ENCODE results near the gene KAT5. TPM values are rescaled to one million over a fixed set of nuclear protein-coding genes. Genes with fewer than 3 reads are reported as not detected.

The KAT5 gene
- total and polyA plus RNA-seq, 4 donors, result 45.3 to 95.3 (median 79.3) TPM

GRCh38 chr11:65696802-65697552 lies 15.1 kb upstream of the KAT5 start:
- no peak overlapping the region for H3K9ac ChIP-seq (ENCODE audit: insufficient read depth in 1 of 2, low read length in 2 of 2)
- H3K4me1 ChIP-seq (ENCODE audit: control insufficient read depth in 5 of 5, insufficient read depth in 5 of 5, low read length in 5 of 5), result no peaks in the 10 kb centered on the region
- no peak overlapping the region for H3K27ac ChIP-seq (ENCODE audit: low read depth in 1 of 2, low read length in 1 of 2)
- H3K4me3 ChIP-seq, result no peak overlapping the region
- H3K9me3 ChIP-seq (ENCODE audit: control insufficient read depth in 4 of 4, insufficient read depth in 3 of 4, low read length in 3 of 4), result no peaks in the 10 kb centered on the region
- WGBS, 2 donors, result 84 to 97% methylated on average over 5 of the region's 5 CpGs
- no peak for TF ChIP-seq CTCF (IDR thresholded peaks at IDR 0.05; ENCODE audit: control extremely low read depth, extremely low read depth)
- DNase-seq, result no peak
- ATAC-seq (ENCODE audit: insufficient read depth, low FRiP score), result no peak
- H3K36me3 ChIP-seq (ENCODE audit: control insufficient read depth in 4 of 4, insufficient read depth in 4 of 4, low read length in 4 of 4), result no peaks in the 10 kb centered on the region
- H3K27me3 ChIP-seq (ENCODE audit: control insufficient read depth in 3 of 3, insufficient read depth in 3 of 3, low read length in 2 of 3), result no peaks in the 10 kb centered on the region

DNA sequence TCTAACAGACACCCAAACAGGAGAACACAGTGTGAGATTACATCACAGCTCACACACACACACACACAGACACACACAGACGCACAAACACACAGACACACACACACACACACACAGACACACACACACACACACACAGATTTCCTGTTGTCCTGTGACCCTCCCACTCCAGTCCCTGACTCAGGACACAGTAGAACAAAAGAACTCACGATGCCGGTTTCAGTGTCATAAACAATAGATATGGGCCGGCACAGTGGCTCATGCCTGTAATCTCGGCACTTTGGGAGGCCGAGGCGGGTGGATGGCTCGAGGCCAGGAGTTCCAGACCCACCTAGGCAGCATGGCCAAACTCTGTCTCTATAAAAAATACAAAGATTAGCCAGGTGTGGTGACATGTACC lies 13.8 kb upstream of the KAT5 start:
- 53 to 70% methylated on average over 8 of the region's 8 CpGs for WGBS, 2 donors
- Histone ChIP-seq H3K36me3 (ENCODE audit: control insufficient read depth in 4 of 4, insufficient read depth in 4 of 4, low read length in 4 of 4) (no peaks in the 10 kb centered on the region), H3K27me3 (ENCODE audit: control insufficient read depth in 3 of 3, insufficient read depth in 3 of 3, low read length in 2 of 3) (peaks cover 0 to 2% (median 0%) of the 10 kb centered on the region in 3 donors), H3K27ac (ENCODE audit: low read depth in 1 of 2, low read length in 1 of 2) (no peak overlapping the region), H3K4me1 (ENCODE audit: control insufficient read depth in 5 of 5, insufficient read depth in 5 of 5, low read length in 5 of 5) (no peaks in the 10 kb centered on the region), H3K9ac (ENCODE audit: insufficient read depth in 1 of 2, low read length in 2 of 2) (no peak overlapping the region), H3K4me3 (no peak overlapping the region), H3K9me3 (ENCODE audit: control insufficient read depth in 4 of 4, insufficient read depth in 3 of 4, low read length in 3 of 4) (no peaks in the 10 kb centered on the region)
- no peak for TF ChIP-seq CTCF (IDR thresholded peaks at IDR 0.05; ENCODE audit: control extremely low read depth, extremely low read depth)
- no peak for ATAC-seq (ENCODE audit: insufficient read depth, low FRiP score)
- peak in 2 of 3 donors; percentile 12 to 53 for DNase-seq

DNA sequence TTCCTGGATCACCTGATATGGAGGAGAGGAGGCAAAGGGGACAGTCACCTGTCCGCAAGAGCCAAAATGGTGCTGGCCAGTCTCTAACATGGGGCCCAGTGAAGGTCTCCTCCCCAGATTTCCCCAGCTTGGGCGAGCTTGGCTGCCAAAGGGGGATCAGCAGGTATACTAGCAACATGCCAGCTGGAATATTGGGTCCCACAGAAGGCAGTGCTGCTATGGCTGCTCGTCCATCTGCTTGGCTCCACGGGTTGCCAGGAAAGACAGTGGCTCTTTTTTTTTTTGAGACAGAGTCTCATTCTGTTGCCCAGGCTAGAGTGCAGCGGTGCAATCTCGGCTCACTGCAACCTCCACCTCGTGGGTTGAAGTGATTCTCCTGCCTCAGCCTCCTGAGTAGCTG lies 12.7 kb upstream of the KAT5 start:
- Histone ChIP-seq H3K4me3 (no peak overlapping the region), H3K27me3 (ENCODE audit: control insufficient read depth in 3 of 3, insufficient read depth in 3 of 3, low read length in 2 of 3) (peaks cover 0 to 2% (median 0%) of the 10 kb centered on the region in 3 donors), H3K27ac (ENCODE audit: low read depth in 1 of 2, low read length in 1 of 2) (no peak overlapping the region), H3K36me3 (ENCODE audit: control insufficient read depth in 4 of 4, insufficient read depth in 4 of 4, low read length in 4 of 4) (no peaks in the 10 kb centered on the region), H3K9me3 (ENCODE audit: control insufficient read depth in 4 of 4, insufficient read depth in 3 of 4, low read length in 3 of 4) (no peaks in the 10 kb centered on the region), H3K9ac (ENCODE audit: insufficient read depth in 1 of 2, low read length in 2 of 2) (no peak overlapping the region), H3K4me1 (ENCODE audit: control insufficient read depth in 5 of 5, insufficient read depth in 5 of 5, low read length in 5 of 5) (no peaks in the 10 kb centered on the region)
- WGBS, 2 donors, result 86 to 89% methylated on average over 7 of the region's 7 CpGs
- DNase-seq (no peak), ATAC-seq (ENCODE audit: insufficient read depth, low FRiP score) (no peak)
- no peak for TF ChIP-seq CTCF (IDR thresholded peaks at IDR 0.05; ENCODE audit: control extremely low read depth, extremely low read depth)
